GM21786 (cell line): ENCODE results near the gene GLI1.

Experiments
- ATAC-seq: cut with Tn5 transposase; IDR thresholded peaks from one replicate; pipeline ENCODE4 v1.9.1; 2021; ENCODE audit not compliant: unreplicated experiment

Gene GLI1

GRCh38 chr12:57460841-57461275 lies 1.3 kb downstream of the GLI1 start:
- no peak for ATAC-seq

GRCh38 chr12:57461276-57461916 lies 1.8 kb downstream of the GLI1 start:
- no peak for ATAC-seq

- ATAC-seq = no peak
Measured at GRCh38 chr12:57461917-57462250, 2.3 kb downstream of the GLI1 start.

- ATAC-seq = peak; percentile 69
Measured at GRCh38 chr12:57462251-57462911, 2.8 kb downstream of the GLI1 start.

GRCh38 chr12:57462912-57463253 lies 3.3 kb downstream of the GLI1 start:
- ATAC-seq = no peak

- no peak for ATAC-seq
Measured at GRCh38 chr12:57464569-57464968, 5.0 kb downstream of the GLI1 start.

GRCh38 chr12:57465030-57465746 lies 5.6 kb downstream of the GLI1 start:
- ATAC-seq = no peak

- no peak for ATAC-seq
Measured at GRCh38 chr12:57465747-57466505, 6.3 kb downstream of the GLI1 start.

- ATAC-seq = no peak
Measured at GRCh38 chr12:57467212-57467874, 7.8 kb downstream of the GLI1 start.

GRCh38 chr12:57467915-57468314 lies 8.3 kb downstream of the GLI1 start:
- no peak for ATAC-seq

GRCh38 chr12:57469296-57470164 lies 9.9 kb downstream of the GLI1 start:
- ATAC-seq = no peak

- no peak for ATAC-seq
Measured at GRCh38 chr12:57470286-57470969, 10.8 kb downstream of the GLI1 start.

GRCh38 chr12:57470970-57471656 lies 11.5 kb downstream of the GLI1 start:
- ATAC-seq = no peak

- no peak for ATAC-seq
Measured at GRCh38 chr12:57471661-57472060, 12.1 kb downstream of the GLI1 start.

GRCh38 chr12:57472391-57472790 lies 12.8 kb downstream of the GLI1 start:
- no peak for ATAC-seq

GRCh38 chr12:57473392-57473791 lies 13.8 kb downstream of the GLI1 start:
- ATAC-seq = no peak

GRCh38 chr12:57473886-57474285 lies 14.3 kb downstream of the GLI1 start:
- ATAC-seq = no peak

- ATAC-seq = no peak
Measured at GRCh38 chr12:57474430-57474829, 14.8 kb downstream of the GLI1 start.

- ATAC-seq = no peak
Measured at GRCh38 chr12:57474862-57475261, 15.3 kb downstream of the GLI1 start.
